ENCODE measurements around the gene TAX1BP1.
A peak's percentile ranks its signal among the peaks of the same experiment; 100 is the strongest.

GRCh38 chr7:27784399-27785053, 44.6 kb downstream of the TAX1BP1 start:
- peak; percentile 46 to 58 for TF ChIP-seq CTCF (conservative IDR thresholded peaks at IDR 0.05 in 1 of 2, IDR thresholded peaks at IDR 0.05 in 1 of 2; ENCODE audit: extremely low read depth in 1 of 2, insufficient read depth in 1 of 2, low read depth in 1 of 2, low read length in 2 of 2)
- no peak for TF ChIP-seq EZH2 (IDR thresholded peaks at IDR 0.05; ENCODE audit: borderline replicate concordance, low read length)
